Measurements from ENCODE around the gene HRH2. TPM values are rescaled to one million over a fixed set of nuclear protein-coding genes. Genes with fewer than 3 reads are reported as not detected.
"Not testable (repeated sequence)": the region's sequence is repeated elsewhere in the genome, so short reads cannot be mapped to it uniquely, and the experiment has no call there.

Gene HRH2
- total RNA-seq, 1 donor from 2014 or later: 1.7 TPM

DNA sequence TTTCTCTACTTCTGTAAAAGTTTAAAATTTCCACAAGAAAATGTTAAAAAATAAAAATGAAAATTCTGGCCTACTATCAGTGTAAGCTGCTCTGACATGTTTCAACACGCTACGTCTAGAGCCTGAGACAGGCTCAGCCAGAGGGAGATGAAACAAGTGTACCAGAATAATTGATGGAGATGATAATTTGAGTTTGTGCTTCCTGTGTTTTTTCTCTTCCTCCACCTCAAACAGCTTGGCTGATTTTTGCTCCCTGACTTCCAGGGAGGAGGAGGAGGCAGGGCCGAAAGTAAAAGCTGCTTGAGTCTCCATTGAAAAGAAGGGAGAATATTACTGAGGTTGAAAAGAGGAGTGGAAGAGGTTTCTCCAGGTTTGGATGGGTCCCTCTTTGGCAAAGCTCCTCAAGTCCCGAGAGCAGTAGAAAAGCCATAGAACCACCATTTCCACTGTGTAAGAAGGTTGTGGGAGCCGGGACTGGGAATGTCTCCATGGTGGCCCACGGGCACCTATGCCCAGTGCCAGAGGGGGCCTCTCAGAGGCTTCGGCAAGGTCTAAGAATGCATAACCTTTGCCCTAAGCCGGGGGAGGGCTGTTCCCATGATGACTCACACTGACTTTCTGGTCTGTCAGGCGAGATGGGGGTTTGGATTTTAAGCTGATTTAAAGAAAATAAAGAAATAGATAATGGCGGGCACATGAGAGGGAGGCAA lies 95.1 kb downstream of the HRH2 start:
- no peak overlapping the region for H3K27ac Mint-ChIP-seq (ENCODE audit: unreplicated experiment)
- peaks cover 18% of the 10 kb centered on the region for H3K27me3 Mint-ChIP-seq (ENCODE audit: low read depth)
- H3K4me3 Mint-ChIP-seq: no peak overlapping the region
- peaks cover 26% of the 10 kb centered on the region for H3K4me1 Mint-ChIP-seq
- no peaks in the 10 kb centered on the region for H3K9me3 Mint-ChIP-seq
- TF ChIP-seq, protein P1, sequence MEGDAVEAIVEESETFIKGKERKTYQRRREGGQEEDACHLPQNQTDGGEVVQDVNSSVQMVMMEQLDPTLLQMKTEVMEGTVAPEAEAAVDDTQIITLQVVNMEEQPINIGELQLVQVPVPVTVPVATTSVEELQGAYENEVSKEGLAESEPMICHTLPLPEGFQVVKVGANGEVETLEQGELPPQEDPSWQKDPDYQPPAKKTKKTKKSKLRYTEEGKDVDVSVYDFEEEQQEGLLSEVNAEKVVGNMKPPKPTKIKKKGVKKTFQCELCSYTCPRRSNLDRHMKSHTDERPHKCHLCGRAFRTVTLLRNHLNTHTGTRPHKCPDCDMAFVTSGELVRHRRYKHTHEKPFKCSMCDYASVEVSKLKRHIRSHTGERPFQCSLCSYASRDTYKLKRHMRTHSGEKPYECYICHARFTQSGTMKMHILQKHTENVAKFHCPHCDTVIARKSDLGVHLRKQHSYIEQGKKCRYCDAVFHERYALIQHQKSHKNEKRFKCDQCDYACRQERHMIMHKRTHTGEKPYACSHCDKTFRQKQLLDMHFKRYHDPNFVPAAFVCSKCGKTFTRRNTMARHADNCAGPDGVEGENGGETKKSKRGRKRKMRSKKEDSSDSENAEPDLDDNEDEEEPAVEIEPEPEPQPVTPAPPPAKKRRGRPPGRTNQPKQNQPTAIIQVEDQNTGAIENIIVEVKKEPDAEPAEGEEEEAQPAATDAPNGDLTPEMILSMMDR (conservative IDR thresholded peaks at IDR 0.05): no peak
- no peak for DNase-seq (ENCODE audit: low read depth, low spot score)
- no peaks in the 10 kb centered on the region for H3K36me3 Mint-ChIP-seq (ENCODE audit: low read depth)

DNA sequence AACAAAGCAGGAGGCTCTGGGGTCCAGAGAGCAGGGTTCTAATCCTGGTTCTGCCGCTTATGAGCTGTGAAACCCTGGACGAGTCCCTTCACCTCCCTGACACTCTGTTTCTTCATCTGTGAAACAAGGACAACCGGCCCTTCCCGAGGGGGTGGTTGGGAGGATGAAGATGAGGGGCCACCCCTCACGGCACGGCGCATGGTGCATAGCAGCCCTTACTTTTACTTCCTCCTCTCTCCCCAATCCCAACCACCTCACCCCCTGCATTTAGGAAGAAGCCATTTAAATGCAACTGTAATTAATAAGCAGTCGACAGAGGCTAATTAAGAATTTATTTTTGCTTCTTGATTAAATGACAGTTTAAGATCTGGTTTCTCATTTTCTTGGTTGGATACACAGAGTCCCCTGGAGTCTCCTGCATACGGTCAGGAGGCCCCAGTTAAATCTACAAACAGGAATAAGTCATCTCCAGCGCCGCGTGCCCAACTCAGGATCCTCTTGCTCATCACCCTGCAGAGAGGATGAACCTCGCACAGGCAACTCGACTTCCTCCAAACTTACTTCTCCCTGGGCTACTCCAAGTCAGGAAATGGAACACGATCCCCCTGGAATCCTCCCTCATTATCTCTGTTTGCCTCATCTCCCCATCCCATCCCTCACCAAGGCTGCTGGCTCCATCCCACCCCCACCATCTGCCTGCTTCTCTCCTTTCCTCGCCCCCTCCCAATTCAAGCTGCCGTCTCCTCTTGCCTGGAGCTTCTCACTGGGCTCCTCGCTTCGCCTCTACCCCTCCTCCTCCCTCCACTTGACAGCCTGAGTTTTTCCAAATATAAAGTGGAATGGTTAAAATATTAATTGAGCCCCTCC lies 95.9 kb downstream of the HRH2 start:
- Mint-ChIP-seq H3K27ac (ENCODE audit: unreplicated experiment) (no peak overlapping the region), H3K36me3 (ENCODE audit: low read depth) (no peaks in the 10 kb centered on the region), H3K4me1 (peaks cover 26% of the 10 kb centered on the region), H3K27me3 (ENCODE audit: low read depth) (peaks cover 23% of the 10 kb centered on the region), H3K4me3 (no peak overlapping the region), H3K9me3 (no peaks in the 10 kb centered on the region)
- TF ChIP-seq, protein P1 (conservative IDR thresholded peaks at IDR 0.05): no peak
- no peak for DNase-seq (ENCODE audit: low read depth, low spot score)

DNA sequence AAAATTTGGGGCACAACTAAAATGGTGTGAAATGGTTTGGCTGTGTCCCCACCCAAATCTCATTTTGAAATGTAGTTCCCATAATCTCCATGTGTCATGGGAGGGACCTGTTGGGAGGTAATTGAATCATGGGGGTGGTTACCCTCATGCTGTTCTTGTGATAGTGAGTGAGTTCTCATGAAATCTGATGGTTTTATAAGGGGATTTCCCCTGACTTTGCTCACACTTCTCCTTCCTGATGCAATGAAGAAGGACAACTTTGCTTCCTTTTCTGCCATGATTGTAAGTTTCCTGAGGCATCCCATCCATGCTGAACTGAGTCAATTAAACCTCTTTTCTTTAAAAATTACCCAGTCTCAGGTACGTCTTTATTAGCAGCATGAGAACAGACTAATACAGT lies 102.1 kb downstream of the HRH2 start:
- H3K4me1 Mint-ChIP-seq; DNase-seq (ENCODE audit: low read depth, low spot score); H3K4me3 Mint-ChIP-seq; H3K36me3 Mint-ChIP-seq (ENCODE audit: low read depth); H3K27ac Mint-ChIP-seq (ENCODE audit: unreplicated experiment); H3K9me3 Mint-ChIP-seq: not testable (repeated sequence)
- H3K27me3 Mint-ChIP-seq (ENCODE audit: low read depth): peaks cover 11% of the 10 kb centered on the region

Other genes starting within 250 kb of the HRH2 start
- not detected in 2 replicates for gene DRD1, start 213.9 kb upstream of the HRH2 start, total RNA-seq
- gene SFXN1, start 179.5 kb upstream of the HRH2 start, total RNA-seq: 103 TPM in 2 replicates
- gene CPLX2, start 213.5 kb downstream of the HRH2 start, total RNA-seq: 9.4 and 9.9 TPM in 2 replicates

Measured in neural crest cell (in vitro differentiated cells).